SK-N-SH (cell line): ENCODE data around the gene HEXIM1. TPM values are rescaled to one million over a fixed set of nuclear protein-coding genes. Genes with fewer than 3 reads are reported as not detected.
A peak's percentile ranks its signal among the peaks of the same experiment; 100 is the strongest.

Experiments
- CTCF ChIA-PET: fragments of 300-600, 350-600 bp; formaldehyde crosslinking; extraction: SDS; loops from one replicate; lab custom pipeline; 2021; lab: Yijun Ruan, JAX
- POLR2A ChIA-PET: fragments of 350-600 bp; sonication (Branson Sonifier 250); formaldehyde crosslinking; extraction: SDS; loops from one replicate; lab custom pipeline; 2020; ENCODE audit warnings: antibody characterized with exemption, inconsistent platforms; lab: Yijun Ruan, JAX
- DNase-seq: peaks from one replicate; pipeline ENCODE4 v3.0.0; 2012
- H2AFZ ChIP-seq: fragments of 200-600 bp; sonication (generic); 2 replicates; pipeline ENCODE4 v1.8.1; 2016; ENCODE audit warnings: antibody characterized with exemption, mild to moderate bottlenecking, low read depth
- H3F3A ChIP-seq: fragments of 200-600 bp; sonication (generic); replicated peaks from 2 replicates; pipeline ENCODE3; 2016; ENCODE audit warnings: antibody characterized with exemption, mild to moderate bottlenecking; ENCODE audit not compliant: insufficient read depth
- H3K27ac ChIP-seq, 2 experiments: fragments of 200-500 bp in 1 of 2; fragments of 200-600 bp in 1 of 2; sonication (Bioruptor generic) in 1 of 2; sonication (generic), shearing (Covaris generic) in 1 of 2; 2 replicates each; pipeline versions ENCODE4 v1.5.1 to v1.6.1; 2014 to 2016; ENCODE audit warnings: low read depth in 2 of 2, inconsistent platforms in 1 of 2, low read length in 1 of 2, mild to moderate bottlenecking in 1 of 2, mixed read lengths in 1 of 2
- H3K27me3 ChIP-seq: fragments of 200-600 bp; sonication (generic), shearing (Covaris generic); 2 replicates; pipeline ENCODE4 v1.6.1; 2016; ENCODE audit warnings: mixed run types; ENCODE audit not compliant: insufficient read depth
- H3K36me3 ChIP-seq, 2 experiments: fragments of 200-500 bp in 1 of 2; fragments of 200-600 bp in 1 of 2; sonication (Bioruptor generic) in 1 of 2; sonication (generic) in 1 of 2; replicated peaks in 1 of 2; 2 replicates each; pipeline versions ENCODE3 to v1.5.1; 2014 to 2016; ENCODE audit warnings: low read length in 1 of 2, mild to moderate bottlenecking in 1 of 2; ENCODE audit not compliant: insufficient read depth in 2 of 2, control insufficient read depth in 1 of 2
- H3K4me1 ChIP-seq, 2 experiments: fragments of 200-500 bp in 1 of 2; fragments of 200-600 bp in 1 of 2; sonication (Bioruptor generic) in 1 of 2; sonication (generic), shearing (Covaris generic) in 1 of 2; 2 replicates each; pipeline versions ENCODE4 v1.5.1 to v1.6.1; 2014 to 2016; ENCODE audit warnings: low read depth in 1 of 2, low read length in 1 of 2, mixed run types in 1 of 2; ENCODE audit not compliant: insufficient read depth in 2 of 2, control insufficient read depth in 1 of 2
- H3K4me2 ChIP-seq: fragments of 200-600 bp; sonication (generic), shearing (Covaris generic); 2 replicates; pipeline ENCODE4 v1.6.1; 2017; ENCODE audit warnings: mixed run types
- H3K4me3 ChIP-seq, 2 experiments: fragments of 200-500 bp in 1 of 2; fragments of 200-600 bp in 1 of 2; sonication (Bioruptor generic) in 1 of 2; sonication (generic), shearing (Covaris generic) in 1 of 2; 2 replicates each; pipeline versions ENCODE4 v1.5.1 to v1.8.1; 2014 to 2016; ENCODE audit warnings: low read depth in 2 of 2, inconsistent platforms in 1 of 2, low read length in 1 of 2, mild to moderate bottlenecking in 1 of 2, mixed read lengths in 1 of 2, moderate library complexity in 1 of 2
- H3K79me2 ChIP-seq: fragments of 200-600 bp; sonication (generic); 2 replicates; pipeline ENCODE4 v1.8.1; 2017; ENCODE audit warnings: mild to moderate bottlenecking; ENCODE audit not compliant: insufficient read depth
- H3K9ac ChIP-seq: fragments of 200-600 bp; sonication (generic); 2 replicates; pipeline ENCODE4 v1.6.1; 2017; ENCODE audit warnings: mixed run types
- H3K9me2 ChIP-seq: fragments of 200-600 bp; sonication (generic); 2 replicates; pipeline ENCODE4 v1.6.1; 2017; ENCODE audit warnings: mixed run types
- H3K9me3 ChIP-seq: fragments of 200-600 bp; sonication (generic); 2 replicates; pipeline ENCODE4 v1.6.1; 2017; ENCODE audit warnings: mixed run types, mild to moderate bottlenecking, moderate library complexity
- H4K20me1 ChIP-seq: fragments of 200-600 bp; sonication (generic); 2 replicates; pipeline ENCODE4 v1.6.1; 2017; ENCODE audit warnings: mild to moderate bottlenecking, mixed run types; ENCODE audit not compliant: insufficient read depth
- ELF1 ChIP-seq: IDR thresholded peaks from 2 replicates; pipeline ENCODE4 v1.4.0; 2012
- EP300 ChIP-seq, 2 experiments: IDR thresholded peaks; 2 replicates each; pipeline versions ENCODE4 v1.4.0 to v1.6.1; 2012; ENCODE audit warnings: borderline replicate concordance in 1 of 2, low read depth in 1 of 2, low read length in 1 of 2
- FOXM1 ChIP-seq: IDR thresholded peaks from 2 replicates; pipeline ENCODE4 v1.4.0; 2012; ENCODE audit warnings: low read depth, mild to moderate bottlenecking
- GABPA ChIP-seq: IDR thresholded peaks from 2 replicates; pipeline ENCODE4 v1.4.0; 2012; ENCODE audit warnings: low read depth, mild to moderate bottlenecking
- MEF2A ChIP-seq: IDR thresholded peaks from 2 replicates; pipeline ENCODE4 v1.4.0; 2012; ENCODE audit warnings: low read depth, borderline replicate concordance
- MXI1 ChIP-seq: IDR thresholded peaks from 2 replicates; pipeline ENCODE4 v1.6.1; 2012; ENCODE audit warnings: mild to moderate bottlenecking, low read depth, low read length, improper control_type of control experiment
- NRF1 ChIP-seq: IDR thresholded peaks from 2 replicates; pipeline ENCODE4 v1.6.1; 2012; ENCODE audit warnings: low read depth, mild to moderate bottlenecking, low read length
- POLR2AphosphoS5 ChIP-seq: IDR thresholded peaks from 2 replicates; pipeline ENCODE4 v1.6.1; 2012; ENCODE audit warnings: low read depth, low read length
- SIN3A ChIP-seq: IDR thresholded peaks from 2 replicates; pipeline ENCODE4 v1.6.1; 2012; ENCODE audit warnings: low read depth, mild to moderate bottlenecking, low read length, moderate library complexity, borderline replicate concordance
- TAF1 ChIP-seq: IDR thresholded peaks from 2 replicates; pipeline ENCODE4 v1.6.1; 2012; ENCODE audit warnings: low read depth, mild to moderate bottlenecking, low read length, moderate library complexity, borderline replicate concordance
- YY1 ChIP-seq: IDR thresholded peaks from 2 replicates; pipeline ENCODE4 v1.4.0; 2012; ENCODE audit warnings: low read depth, mild to moderate bottlenecking
- ZBTB33 ChIP-seq: IDR thresholded peaks from 2 replicates; pipeline ENCODE4 v1.4.0; 2012; ENCODE audit warnings: low read depth, borderline replicate concordance
- WGBS: methylation state at CpG from one replicate; pipeline ENCODE4 v1.1.6; 2017; ENCODE audit warnings: low lambda C conversion rate; 5-methylcytosine and 5-hydroxymethylcytosine counted together
- polyA plus RNA-seq, 3 experiments: library from polyadenylated mRNA; depleted of rRNA; stranded (reverse); fragments of >200 nt; gene quantifications; 2 replicates each; pipeline ENCODE4 v1.2.3, GENCODE V29; 2012
- TF ChIP-seq, protein P1 (sequence below): IDR thresholded peaks from 2 replicates; pipeline ENCODE4 v1.6.1; 2012; ENCODE audit warnings: mild to moderate bottlenecking, low read depth, low read length, moderate library complexity

The HEXIM1 gene
- polyA plus RNA-seq, 1 of the 3 experiments (the other 2 are of a cell fraction): 20.7 TPM

GRCh38 chr17:45149669-45150664, 1.7 kb downstream of the HEXIM1 start:
- 0 out of 2 replicates have a peak, but pooled peaks have one; percentile 46 for TF ChIP-seq SIN3A
- 0 out of 2 replicates have a peak, but pooled peaks have one; percentile 6 for TF ChIP-seq ELF1
- no peak for TF ChIP-seq FOXM1
- 0 out of 2 replicates have a peak, but pooled peaks have one; percentile 9 for TF ChIP-seq TAF1
- 0 out of 2 replicates have a peak, but pooled peaks have one; percentile 22 for TF ChIP-seq MXI1
- TF ChIP-seq YY1: 0 out of 2 replicates have a peak, but pooled peaks have one; percentile 27
- peak; percentile 34; the same call in 1 of the 2 replicates for TF ChIP-seq NRF1
- TF ChIP-seq POLR2AphosphoS5: peak; percentile 11; the same call in 1 of the 2 replicates
- no peak for TF ChIP-seq GABPA
- no peak for TF ChIP-seq EP300 (IDR thresholded peaks at IDR 0.05; ENCODE audit: borderline replicate concordance in 1 of 2, low read depth in 1 of 2, low read length in 1 of 2)
- TF ChIP-seq, protein P1, sequence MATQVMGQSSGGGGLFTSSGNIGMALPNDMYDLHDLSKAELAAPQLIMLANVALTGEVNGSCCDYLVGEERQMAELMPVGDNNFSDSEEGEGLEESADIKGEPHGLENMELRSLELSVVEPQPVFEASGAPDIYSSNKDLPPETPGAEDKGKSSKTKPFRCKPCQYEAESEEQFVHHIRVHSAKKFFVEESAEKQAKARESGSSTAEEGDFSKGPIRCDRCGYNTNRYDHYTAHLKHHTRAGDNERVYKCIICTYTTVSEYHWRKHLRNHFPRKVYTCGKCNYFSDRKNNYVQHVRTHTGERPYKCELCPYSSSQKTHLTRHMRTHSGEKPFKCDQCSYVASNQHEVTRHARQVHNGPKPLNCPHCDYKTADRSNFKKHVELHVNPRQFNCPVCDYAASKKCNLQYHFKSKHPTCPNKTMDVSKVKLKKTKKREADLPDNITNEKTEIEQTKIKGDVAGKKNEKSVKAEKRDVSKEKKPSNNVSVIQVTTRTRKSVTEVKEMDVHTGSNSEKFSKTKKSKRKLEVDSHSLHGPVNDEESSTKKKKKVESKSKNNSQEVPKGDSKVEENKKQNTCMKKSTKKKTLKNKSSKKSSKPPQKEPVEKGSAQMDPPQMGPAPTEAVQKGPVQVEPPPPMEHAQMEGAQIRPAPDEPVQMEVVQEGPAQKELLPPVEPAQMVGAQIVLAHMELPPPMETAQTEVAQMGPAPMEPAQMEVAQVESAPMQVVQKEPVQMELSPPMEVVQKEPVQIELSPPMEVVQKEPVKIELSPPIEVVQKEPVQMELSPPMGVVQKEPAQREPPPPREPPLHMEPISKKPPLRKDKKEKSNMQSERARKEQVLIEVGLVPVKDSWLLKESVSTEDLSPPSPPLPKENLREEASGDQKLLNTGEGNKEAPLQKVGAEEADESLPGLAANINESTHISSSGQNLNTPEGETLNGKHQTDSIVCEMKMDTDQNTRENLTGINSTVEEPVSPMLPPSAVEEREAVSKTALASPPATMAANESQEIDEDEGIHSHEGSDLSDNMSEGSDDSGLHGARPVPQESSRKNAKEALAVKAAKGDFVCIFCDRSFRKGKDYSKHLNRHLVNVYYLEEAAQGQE: no peak
- TF ChIP-seq ZBTB33: peak; percentile 19; the same call in 1 of the 2 replicates
- 0 out of 2 replicates have a peak, but pooled peaks have one; percentile 21 for TF ChIP-seq MEF2A
- TF ChIP-seq, all 33 proteins: peak for 9
- Histone ChIP-seq H3K27ac (peak overlapping the region; percentile 81 to 94), H3K9me3 (no peaks in the 10 kb centered on the region), H3F3A (peaks cover 56% of the 10 kb centered on the region), H3K27me3 (no peaks in the 10 kb centered on the region), H2AFZ (no peak overlapping the region), H4K20me1 (peaks cover 28% of the 10 kb centered on the region), H3K79me2 (peaks cover 71% of the 10 kb centered on the region), H3K9ac (peak overlapping the region; percentile 82), H3K36me3 (peaks cover 0 to 15% of the 10 kb centered on the region in 2 experiments), H3K4me3 (peak overlapping the region; percentile 85 to 99), H3K4me1 (peaks cover 17 to 25% of the 10 kb centered on the region in 2 experiments; a peak in 3 of 4 replicates), H3K4me2 (peak overlapping the region; percentile 98), H3K9me2 (no peaks in the 10 kb centered on the region)
- 2% methylated on average over 32 of the region's 56 CpGs for WGBS
- peak; percentile 44 for DNase-seq
- CTCF ChIA-PET: interaction anchor here (0.7 to 10.6 kb wide), 39 partner anchors 9 to 370 kb away, joined by 3 to 209 read pairs (median 4); partner anchors contain the start of genes ACBD4, HEXIM2, MAP3K14 and PLCD3
- POLR2A ChIA-PET: interaction anchor here (0.5 to 6.1 kb wide), 11 partner anchors 10 to 388 kb away, joined by 3 to 210 read pairs (median 5); partner anchors contain the start of genes ACBD4, HEXIM2 and PLCD3
